Measurements from ENCODE around the gene HSPA12A. TPM values are rescaled to one million over a fixed set of nuclear protein-coding genes. Genes with fewer than 3 reads are reported as not detected.

HSPA12A gene
- total RNA-seq, 1 donor from 2014 or later = 5.1 TPM

- intact Hi-C loops (cut with micrococcal nuclease) = no loop called here
- no peaks in the 10 kb centered on the region for H3K36me3 Mint-ChIP-seq (ENCODE audit: low read depth)
- ChIA-PET POLR2A (no interaction called here), CTCF (no interaction called here)
- no peak overlapping the region for H3K4me3 Mint-ChIP-seq
- ATAC-seq (ENCODE audit: low read depth) (no peak), DNase-seq (no peak)
- peaks cover 1% of the 10 kb centered on the region for H3K4me1 Mint-ChIP-seq
- no peak overlapping the region for H3K27ac Mint-ChIP-seq
- no peaks in the 10 kb centered on the region for H3K9me3 Mint-ChIP-seq
- H3K27me3 Mint-ChIP-seq = peaks cover 37% of the 10 kb centered on the region
- no peak for TF ChIP-seq CTCF (IDR thresholded peaks at IDR 0.05)
These were observed 6.1 kb upstream of the HSPA12A start for GRCh38 chr10:116748471-116748870.

GRCh38 chr10:116748041-116748440 lies 5.7 kb upstream of the HSPA12A start:
- peaks cover 41% of the 10 kb centered on the region for H3K27me3 Mint-ChIP-seq
- intact Hi-C loops (cut with micrococcal nuclease) = no loop called here
- peaks cover 5% of the 10 kb centered on the region for H3K4me1 Mint-ChIP-seq
- CTCF ChIA-PET = no interaction called here
- ATAC-seq (ENCODE audit: low read depth) (no peak), DNase-seq (no peak)
- no peaks in the 10 kb centered on the region for H3K36me3 Mint-ChIP-seq (ENCODE audit: low read depth)
- no peaks in the 10 kb centered on the region for H3K9me3 Mint-ChIP-seq
- POLR2A ChIA-PET = no interaction called here
- no peak overlapping the region for H3K27ac Mint-ChIP-seq
- TF ChIP-seq CTCF (IDR thresholded peaks at IDR 0.05) = no peak
- no peak overlapping the region for H3K4me3 Mint-ChIP-seq

- Mint-ChIP-seq H3K4me1 (peaks cover 5% of the 10 kb centered on the region), H3K36me3 (ENCODE audit: low read depth) (no peaks in the 10 kb centered on the region), H3K27ac (no peak overlapping the region), H3K27me3 (peaks cover 40% of the 10 kb centered on the region), H3K4me3 (no peak overlapping the region), H3K9me3 (no peaks in the 10 kb centered on the region)
- no peak for TF ChIP-seq CTCF (IDR thresholded peaks at IDR 0.05)
- DNase-seq (no peak), ATAC-seq (ENCODE audit: low read depth) (no peak)
- ChIA-PET POLR2A (no interaction called here), CTCF (no interaction called here)
- intact Hi-C loops (cut with micrococcal nuclease) = no loop called here
These were observed 5.0 kb upstream of the HSPA12A start for GRCh38 chr10:116747325-116747724.

GRCh38 chr10:116744885-116745284 lies 2.5 kb upstream of the HSPA12A start:
- H3K27me3 Mint-ChIP-seq = peaks cover 45% of the 10 kb centered on the region

GRCh38 chr10:116744163-116744753 lies 1.9 kb upstream of the HSPA12A start:
- ATAC-seq (ENCODE audit: low read depth) (no peak), DNase-seq (no peak)
- ChIA-PET CTCF (no interaction called here), POLR2A (no interaction called here)
- intact Hi-C loops (cut with micrococcal nuclease) = no loop called here
- Mint-ChIP-seq H3K27ac (no peak overlapping the region), H3K4me1 (peaks cover 5% of the 10 kb centered on the region), H3K36me3 (ENCODE audit: low read depth) (no peaks in the 10 kb centered on the region), H3K9me3 (no peaks in the 10 kb centered on the region), H3K27me3 (peaks cover 49% of the 10 kb centered on the region), H3K4me3 (peak overlapping the region; percentile 50)
- no peak for TF ChIP-seq CTCF (IDR thresholded peaks at IDR 0.05)

More at GRCh38 chr10:116744885-116745284, 2.5 kb upstream of the HSPA12A start:
- no peak for ATAC-seq (ENCODE audit: low read depth)
- ChIA-PET CTCF (no interaction called here), POLR2A (no interaction called here)
- no peak overlapping the region for H3K4me3 Mint-ChIP-seq
- intact Hi-C loops (cut with micrococcal nuclease) = no loop called here
- DNase-seq = no peak
- peaks cover 5% of the 10 kb centered on the region for H3K4me1 Mint-ChIP-seq
- H3K36me3 Mint-ChIP-seq (ENCODE audit: low read depth) = no peaks in the 10 kb centered on the region
- H3K27ac Mint-ChIP-seq = no peak overlapping the region
- no peaks in the 10 kb centered on the region for H3K9me3 Mint-ChIP-seq
- no peak for TF ChIP-seq CTCF (IDR thresholded peaks at IDR 0.05)
